WTC11 (cell line): ENCODE measurements around the gene SYNE4. TPM values are rescaled to one million over a fixed set of nuclear protein-coding genes. Genes with fewer than 3 reads are reported as not detected.
A peak's percentile ranks its signal among the peaks of the same experiment; 100 is the strongest.

ENCODE experiments used
- CBFB ChIP-seq: sonication (generic); formaldehyde crosslinking; IDR thresholded peaks from 2 replicates; pipeline ENCODE4 v1.8.1; 2022; ENCODE audit warnings: mild to moderate bottlenecking, low read depth, missing genetic modification reagents
- FOXK1 ChIP-seq: sonication (generic); formaldehyde crosslinking; IDR thresholded peaks from 2 replicates; pipeline ENCODE4 v1.8.0; 2022; ENCODE audit warnings: mild to moderate bottlenecking, moderate library complexity, missing genetic modification reagents
- GABPB1 ChIP-seq: sonication (generic); formaldehyde crosslinking; IDR thresholded peaks from 2 replicates; pipeline ENCODE4 v1.8.1; 2023; ENCODE audit warnings: mild to moderate bottlenecking, missing genetic modification reagents
- MYBL2 ChIP-seq: sonication (generic); formaldehyde crosslinking; IDR thresholded peaks from 2 replicates; pipeline ENCODE4 v1.8.1; 2023; ENCODE audit warnings: mild to moderate bottlenecking, moderate library complexity, missing genetic modification reagents
- NFATC4 ChIP-seq: fragments of 250-450 bp; sonication (Bioruptor Pico); IDR thresholded peaks from 2 replicates; pipeline ENCODE4 v1.9.0; 2021; ENCODE audit warnings: mild to moderate bottlenecking
- SMAD3 ChIP-seq: sonication (generic); formaldehyde crosslinking; IDR thresholded peaks from 2 replicates; pipeline ENCODE4 v1.8.0; 2022; ENCODE audit warnings: missing genetic modification reagents, mild to moderate bottlenecking, borderline replicate concordance
- SP1 ChIP-seq: sonication (generic); formaldehyde crosslinking; conservative IDR thresholded peaks from 2 replicates; pipeline ENCODE4 v1.8.1; 2022; ENCODE audit warnings: missing genetic modification reagents
- ZNF138 ChIP-seq: sonication (generic); formaldehyde crosslinking; conservative IDR thresholded peaks from 2 replicates; pipeline ENCODE4 v1.8.1; 2022; ENCODE audit warnings: mild to moderate bottlenecking, moderate library complexity, missing genetic modification reagents
- ZNF423 ChIP-seq: fragments of 250-450 bp; sonication (Bioruptor Pico); IDR thresholded peaks from 2 replicates; pipeline ENCODE4 v2.1.2; 2022; ENCODE audit warnings: mild to moderate bottlenecking, moderate library complexity
- ZNF671 ChIP-seq: fragments of 250-450 bp; sonication (Bioruptor Pico); IDR thresholded peaks from 2 replicates; pipeline ENCODE4 v1.8.0; 2021; ENCODE audit warnings: mild to moderate bottlenecking
- total RNA-seq: library from RNA; stranded (reverse); gene quantifications from 3 replicates; pipeline ENCODE4 v1.2.3, GENCODE V29; 2021
- TF ChIP-seq, protein P1 (sequence below): sonication (generic); formaldehyde crosslinking; IDR thresholded peaks from 2 replicates; pipeline ENCODE4 v1.8.0; 2022; ENCODE audit warnings: mild to moderate bottlenecking, missing genetic modification reagents
- TF ChIP-seq, protein P2 (sequence below): sonication (generic); formaldehyde crosslinking; IDR thresholded peaks from 2 replicates; pipeline ENCODE4 v1.8.1; 2023; ENCODE audit warnings: mild to moderate bottlenecking, missing genetic modification reagents
- TF ChIP-seq, protein P3 (sequence below): sonication (generic); formaldehyde crosslinking; IDR thresholded peaks from 2 replicates; pipeline ENCODE4 v1.8.1; 2023; ENCODE audit warnings: mild to moderate bottlenecking, missing genetic modification reagents, moderate library complexity
- TF ChIP-seq, protein P4 (sequence below): sonication (generic); formaldehyde crosslinking; IDR thresholded peaks from 2 replicates; pipeline ENCODE4 v1.8.0; 2022; ENCODE audit warnings: mild to moderate bottlenecking, missing genetic modification reagents
- TF ChIP-seq, protein P5 (sequence below): sonication (generic); formaldehyde crosslinking; IDR thresholded peaks from 2 replicates; pipeline ENCODE4 v1.8.1; 2023; ENCODE audit warnings: mild to moderate bottlenecking, missing genetic modification reagents, borderline replicate concordance
- TF ChIP-seq, protein P6 (sequence below): sonication (generic); formaldehyde crosslinking; IDR thresholded peaks from 2 replicates; pipeline ENCODE4 v1.8.0; 2023; ENCODE audit warnings: mild to moderate bottlenecking, missing genetic modification reagents
- TF ChIP-seq, protein P7 (sequence below): sonication (generic); formaldehyde crosslinking; IDR thresholded peaks from 2 replicates; pipeline ENCODE4 v1.8.0; 2022; ENCODE audit warnings: mild to moderate bottlenecking, missing genetic modification reagents

The SYNE4 gene
- total RNA-seq, 1 experiment from 2014 or later, result 17.6 TPM

DNA sequence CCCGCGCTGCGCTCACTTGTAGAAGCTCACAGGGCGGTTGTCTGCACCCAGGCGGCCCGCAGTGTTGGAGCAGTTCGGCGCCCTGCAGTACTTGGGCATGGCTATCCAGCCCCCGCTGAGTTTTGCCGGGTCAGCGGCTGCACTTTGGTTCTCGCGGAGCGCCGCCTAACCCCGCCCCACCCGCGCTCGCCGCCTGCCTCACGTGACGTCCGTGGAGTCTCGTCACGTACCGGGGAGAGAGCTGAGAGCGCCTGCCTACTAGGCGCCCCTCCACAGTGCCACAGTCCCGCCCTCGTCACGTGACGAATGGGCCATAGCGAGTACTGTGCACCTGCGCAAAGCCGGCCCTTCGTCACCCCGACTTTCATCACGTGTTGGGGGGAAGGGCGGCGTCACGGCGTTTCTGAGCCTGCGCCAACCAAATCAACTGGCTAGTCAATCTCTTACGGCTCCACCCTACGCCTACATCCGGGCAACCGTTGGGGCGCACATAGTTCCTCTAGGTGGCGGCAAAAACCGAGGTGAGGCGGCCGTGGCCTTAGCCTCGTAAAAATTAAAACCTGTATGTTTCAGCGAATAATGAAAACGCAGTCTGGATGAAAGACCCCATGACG, 45.6 kb upstream of the SYNE4 start, which contains the start of gene THAP8 (continued):
- peak; percentile 64; the same call in 1 of the 2 replicates for TF ChIP-seq SP1 (CRISPR knock-in tag)
- TF ChIP-seq, protein P1, sequence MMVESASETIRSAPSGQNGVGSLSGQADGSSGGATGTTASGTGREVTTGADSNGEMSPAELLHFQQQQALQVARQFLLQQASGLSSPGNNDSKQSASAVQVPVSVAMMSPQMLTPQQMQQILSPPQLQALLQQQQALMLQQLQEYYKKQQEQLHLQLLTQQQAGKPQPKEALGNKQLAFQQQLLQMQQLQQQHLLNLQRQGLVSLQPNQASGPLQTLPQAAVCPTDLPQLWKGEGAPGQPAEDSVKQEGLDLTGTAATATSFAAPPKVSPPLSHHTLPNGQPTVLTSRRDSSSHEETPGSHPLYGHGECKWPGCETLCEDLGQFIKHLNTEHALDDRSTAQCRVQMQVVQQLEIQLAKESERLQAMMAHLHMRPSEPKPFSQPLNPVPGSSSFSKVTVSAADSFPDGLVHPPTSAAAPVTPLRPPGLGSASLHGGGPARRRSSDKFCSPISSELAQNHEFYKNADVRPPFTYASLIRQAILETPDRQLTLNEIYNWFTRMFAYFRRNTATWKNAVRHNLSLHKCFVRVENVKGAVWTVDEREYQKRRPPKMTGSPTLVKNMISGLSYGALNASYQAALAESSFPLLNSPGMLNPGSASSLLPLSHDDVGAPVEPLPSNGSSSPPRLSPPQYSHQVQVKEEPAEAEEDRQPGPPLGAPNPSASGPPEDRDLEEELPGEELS, result peak; percentile 92
- TF ChIP-seq SMAD3 (CRISPR knock-in tag), result peak; percentile 77
- TF ChIP-seq, protein P2, sequence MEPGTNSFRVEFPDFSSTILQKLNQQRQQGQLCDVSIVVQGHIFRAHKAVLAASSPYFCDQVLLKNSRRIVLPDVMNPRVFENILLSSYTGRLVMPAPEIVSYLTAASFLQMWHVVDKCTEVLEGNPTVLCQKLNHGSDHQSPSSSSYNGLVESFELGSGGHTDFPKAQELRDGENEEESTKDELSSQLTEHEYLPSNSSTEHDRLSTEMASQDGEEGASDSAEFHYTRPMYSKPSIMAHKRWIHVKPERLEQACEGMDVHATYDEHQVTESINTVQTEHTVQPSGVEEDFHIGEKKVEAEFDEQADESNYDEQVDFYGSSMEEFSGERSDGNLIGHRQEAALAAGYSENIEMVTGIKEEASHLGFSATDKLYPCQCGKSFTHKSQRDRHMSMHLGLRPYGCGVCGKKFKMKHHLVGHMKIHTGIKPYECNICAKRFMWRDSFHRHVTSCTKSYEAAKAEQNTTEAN, result peak; percentile 76; the same call in 1 of the 2 replicates
- TF ChIP-seq CBFB (CRISPR knock-in tag), result 0 out of 2 replicates have a peak, but pooled peaks have one; percentile 89
- TF ChIP-seq ZNF671 (CRISPR knock-in tag), result no peak
- TF ChIP-seq, protein P3, sequence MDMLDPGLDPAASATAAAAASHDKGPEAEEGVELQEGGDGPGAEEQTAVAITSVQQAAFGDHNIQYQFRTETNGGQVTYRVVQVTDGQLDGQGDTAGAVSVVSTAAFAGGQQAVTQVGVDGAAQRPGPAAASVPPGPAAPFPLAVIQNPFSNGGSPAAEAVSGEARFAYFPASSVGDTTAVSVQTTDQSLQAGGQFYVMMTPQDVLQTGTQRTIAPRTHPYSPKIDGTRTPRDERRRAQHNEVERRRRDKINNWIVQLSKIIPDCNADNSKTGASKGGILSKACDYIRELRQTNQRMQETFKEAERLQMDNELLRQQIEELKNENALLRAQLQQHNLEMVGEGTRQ (CRISPR knock-in tag), result peak; percentile 100
- no peak for TF ChIP-seq NFATC4 (CRISPR knock-in tag)
- TF ChIP-seq, protein P4, sequence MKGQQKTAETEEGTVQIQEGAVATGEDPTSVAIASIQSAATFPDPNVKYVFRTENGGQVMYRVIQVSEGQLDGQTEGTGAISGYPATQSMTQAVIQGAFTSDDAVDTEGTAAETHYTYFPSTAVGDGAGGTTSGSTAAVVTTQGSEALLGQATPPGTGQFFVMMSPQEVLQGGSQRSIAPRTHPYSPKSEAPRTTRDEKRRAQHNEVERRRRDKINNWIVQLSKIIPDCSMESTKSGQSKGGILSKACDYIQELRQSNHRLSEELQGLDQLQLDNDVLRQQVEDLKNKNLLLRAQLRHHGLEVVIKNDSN (CRISPR knock-in tag), result peak; percentile 100
- TF ChIP-seq, protein P5, sequence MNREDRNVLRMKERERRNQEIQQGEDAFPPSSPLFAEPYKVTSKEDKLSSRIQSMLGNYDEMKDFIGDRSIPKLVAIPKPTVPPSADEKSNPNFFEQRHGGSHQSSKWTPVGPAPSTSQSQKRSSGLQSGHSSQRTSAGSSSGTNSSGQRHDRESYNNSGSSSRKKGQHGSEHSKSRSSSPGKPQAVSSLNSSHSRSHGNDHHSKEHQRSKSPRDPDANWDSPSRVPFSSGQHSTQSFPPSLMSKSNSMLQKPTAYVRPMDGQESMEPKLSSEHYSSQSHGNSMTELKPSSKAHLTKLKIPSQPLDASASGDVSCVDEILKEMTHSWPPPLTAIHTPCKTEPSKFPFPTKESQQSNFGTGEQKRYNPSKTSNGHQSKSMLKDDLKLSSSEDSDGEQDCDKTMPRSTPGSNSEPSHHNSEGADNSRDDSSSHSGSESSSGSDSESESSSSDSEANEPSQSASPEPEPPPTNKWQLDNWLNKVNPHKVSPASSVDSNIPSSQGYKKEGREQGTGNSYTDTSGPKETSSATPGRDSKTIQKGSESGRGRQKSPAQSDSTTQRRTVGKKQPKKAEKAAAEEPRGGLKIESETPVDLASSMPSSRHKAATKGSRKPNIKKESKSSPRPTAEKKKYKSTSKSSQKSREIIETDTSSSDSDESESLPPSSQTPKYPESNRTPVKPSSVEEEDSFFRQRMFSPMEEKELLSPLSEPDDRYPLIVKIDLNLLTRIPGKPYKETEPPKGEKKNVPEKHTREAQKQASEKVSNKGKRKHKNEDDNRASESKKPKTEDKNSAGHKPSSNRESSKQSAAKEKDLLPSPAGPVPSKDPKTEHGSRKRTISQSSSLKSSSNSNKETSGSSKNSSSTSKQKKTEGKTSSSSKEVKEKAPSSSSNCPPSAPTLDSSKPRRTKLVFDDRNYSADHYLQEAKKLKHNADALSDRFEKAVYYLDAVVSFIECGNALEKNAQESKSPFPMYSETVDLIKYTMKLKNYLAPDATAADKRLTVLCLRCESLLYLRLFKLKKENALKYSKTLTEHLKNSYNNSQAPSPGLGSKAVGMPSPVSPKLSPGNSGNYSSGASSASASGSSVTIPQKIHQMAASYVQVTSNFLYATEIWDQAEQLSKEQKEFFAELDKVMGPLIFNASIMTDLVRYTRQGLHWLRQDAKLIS (CRISPR knock-in tag), result 0 out of 2 replicates have a peak, but pooled peaks have one; percentile 55
- peak; percentile 38; the same call in 1 of the 2 replicates for TF ChIP-seq ZNF423 (CRISPR knock-in tag)
- TF ChIP-seq MYBL2 (CRISPR knock-in tag), result no peak
- TF ChIP-seq, protein P6, sequence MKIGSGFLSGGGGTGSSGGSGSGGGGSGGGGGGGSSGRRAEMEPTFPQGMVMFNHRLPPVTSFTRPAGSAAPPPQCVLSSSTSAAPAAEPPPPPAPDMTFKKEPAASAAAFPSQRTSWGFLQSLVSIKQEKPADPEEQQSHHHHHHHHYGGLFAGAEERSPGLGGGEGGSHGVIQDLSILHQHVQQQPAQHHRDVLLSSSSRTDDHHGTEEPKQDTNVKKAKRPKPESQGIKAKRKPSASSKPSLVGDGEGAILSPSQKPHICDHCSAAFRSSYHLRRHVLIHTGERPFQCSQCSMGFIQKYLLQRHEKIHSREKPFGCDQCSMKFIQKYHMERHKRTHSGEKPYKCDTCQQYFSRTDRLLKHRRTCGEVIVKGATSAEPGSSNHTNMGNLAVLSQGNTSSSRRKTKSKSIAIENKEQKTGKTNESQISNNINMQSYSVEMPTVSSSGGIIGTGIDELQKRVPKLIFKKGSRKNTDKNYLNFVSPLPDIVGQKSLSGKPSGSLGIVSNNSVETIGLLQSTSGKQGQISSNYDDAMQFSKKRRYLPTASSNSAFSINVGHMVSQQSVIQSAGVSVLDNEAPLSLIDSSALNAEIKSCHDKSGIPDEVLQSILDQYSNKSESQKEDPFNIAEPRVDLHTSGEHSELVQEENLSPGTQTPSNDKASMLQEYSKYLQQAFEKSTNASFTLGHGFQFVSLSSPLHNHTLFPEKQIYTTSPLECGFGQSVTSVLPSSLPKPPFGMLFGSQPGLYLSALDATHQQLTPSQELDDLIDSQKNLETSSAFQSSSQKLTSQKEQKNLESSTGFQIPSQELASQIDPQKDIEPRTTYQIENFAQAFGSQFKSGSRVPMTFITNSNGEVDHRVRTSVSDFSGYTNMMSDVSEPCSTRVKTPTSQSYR, result peak; percentile 66
- TF ChIP-seq ZNF138 (CRISPR knock-in tag), result peak; percentile 74; the same call in 1 of the 2 replicates
- TF ChIP-seq FOXK1 (CRISPR knock-in tag), result peak; percentile 75
- TF ChIP-seq, protein P7, sequence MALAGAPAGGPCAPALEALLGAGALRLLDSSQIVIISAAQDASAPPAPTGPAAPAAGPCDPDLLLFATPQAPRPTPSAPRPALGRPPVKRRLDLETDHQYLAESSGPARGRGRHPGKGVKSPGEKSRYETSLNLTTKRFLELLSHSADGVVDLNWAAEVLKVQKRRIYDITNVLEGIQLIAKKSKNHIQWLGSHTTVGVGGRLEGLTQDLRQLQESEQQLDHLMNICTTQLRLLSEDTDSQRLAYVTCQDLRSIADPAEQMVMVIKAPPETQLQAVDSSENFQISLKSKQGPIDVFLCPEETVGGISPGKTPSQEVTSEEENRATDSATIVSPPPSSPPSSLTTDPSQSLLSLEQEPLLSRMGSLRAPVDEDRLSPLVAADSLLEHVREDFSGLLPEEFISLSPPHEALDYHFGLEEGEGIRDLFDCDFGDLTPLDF (CRISPR knock-in tag), result peak; percentile 75; the same call in 1 of the 2 replicates
- peak; percentile 32; the same call in 1 of the 2 replicates for TF ChIP-seq GABPB1 (CRISPR knock-in tag)
